NCI-H128 (cell line): ENCODE data around the gene EXOC3L1.

ENCODE experiments used
- DNase-seq: peaks from one replicate; lab custom pipeline; 2025; ENCODE audit not compliant: unreplicated experiment; lab: John Stamatoyannopoulos, UW

The EXOC3L1 gene

GRCh38 chr16:67165121-67166078, 24.5 kb downstream of the EXOC3L1 start:
- no peak for DNase-seq

DNA sequence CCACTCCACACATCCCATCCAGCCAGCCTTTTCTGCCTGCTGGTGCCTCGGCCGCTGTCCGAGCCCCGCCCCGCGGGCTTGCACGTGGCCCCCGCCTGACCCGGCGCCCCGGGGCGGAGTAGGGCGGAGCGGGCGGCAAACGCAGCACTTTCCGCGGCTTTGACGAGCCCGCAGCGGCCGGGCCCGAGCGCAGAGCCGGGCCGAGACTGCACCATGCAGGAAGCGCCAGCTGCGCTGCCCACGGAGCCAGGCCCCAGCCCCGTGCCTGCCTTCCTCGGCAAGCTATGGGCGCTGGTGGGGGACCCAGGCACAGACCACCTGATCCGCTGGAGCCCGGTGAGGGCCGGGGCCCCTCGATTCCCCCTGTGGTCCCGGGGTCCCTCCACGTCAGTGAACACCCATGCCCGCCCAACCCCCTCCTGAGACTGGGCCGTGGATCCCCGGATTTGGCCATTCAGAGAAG, 25.3 kb downstream of the EXOC3L1 start, which contains the start of gene HSF4:
Gene HSF4, plus strand, starts transcription at position 147 of the 463 bp plus-strand sequence. Its CDS starts 67 bp downstream, at position 214.
- DNase-seq = no peak

DNA sequence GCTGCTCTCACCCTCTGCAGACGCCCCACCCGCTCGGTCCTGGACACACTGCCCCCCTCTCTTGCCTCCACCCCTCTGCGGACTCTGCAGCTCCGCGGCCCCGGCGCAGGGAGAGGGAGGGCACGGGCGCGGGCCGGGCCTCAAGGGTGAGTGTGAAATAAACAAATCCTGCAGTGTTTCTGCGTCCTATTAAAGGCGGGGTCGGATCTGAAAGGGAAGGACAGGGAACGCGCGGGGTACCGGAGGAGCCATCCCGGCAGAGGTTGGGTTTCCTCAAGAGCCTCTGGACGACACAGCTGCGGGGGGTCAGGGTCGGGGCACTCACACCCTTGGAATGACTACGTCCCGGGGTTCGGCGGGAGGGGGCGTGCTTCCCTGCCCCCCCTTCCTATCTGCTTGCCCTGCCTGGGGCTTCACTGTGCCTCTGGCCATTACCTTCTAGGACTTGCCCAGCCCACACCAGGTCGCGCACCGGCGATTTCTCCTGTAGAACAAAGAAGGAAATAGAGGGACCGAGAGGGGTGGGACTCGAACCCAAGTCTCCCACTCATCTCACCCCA, 25.9 kb downstream of the EXOC3L1 start:
- DNase-seq = no peak

DNA sequence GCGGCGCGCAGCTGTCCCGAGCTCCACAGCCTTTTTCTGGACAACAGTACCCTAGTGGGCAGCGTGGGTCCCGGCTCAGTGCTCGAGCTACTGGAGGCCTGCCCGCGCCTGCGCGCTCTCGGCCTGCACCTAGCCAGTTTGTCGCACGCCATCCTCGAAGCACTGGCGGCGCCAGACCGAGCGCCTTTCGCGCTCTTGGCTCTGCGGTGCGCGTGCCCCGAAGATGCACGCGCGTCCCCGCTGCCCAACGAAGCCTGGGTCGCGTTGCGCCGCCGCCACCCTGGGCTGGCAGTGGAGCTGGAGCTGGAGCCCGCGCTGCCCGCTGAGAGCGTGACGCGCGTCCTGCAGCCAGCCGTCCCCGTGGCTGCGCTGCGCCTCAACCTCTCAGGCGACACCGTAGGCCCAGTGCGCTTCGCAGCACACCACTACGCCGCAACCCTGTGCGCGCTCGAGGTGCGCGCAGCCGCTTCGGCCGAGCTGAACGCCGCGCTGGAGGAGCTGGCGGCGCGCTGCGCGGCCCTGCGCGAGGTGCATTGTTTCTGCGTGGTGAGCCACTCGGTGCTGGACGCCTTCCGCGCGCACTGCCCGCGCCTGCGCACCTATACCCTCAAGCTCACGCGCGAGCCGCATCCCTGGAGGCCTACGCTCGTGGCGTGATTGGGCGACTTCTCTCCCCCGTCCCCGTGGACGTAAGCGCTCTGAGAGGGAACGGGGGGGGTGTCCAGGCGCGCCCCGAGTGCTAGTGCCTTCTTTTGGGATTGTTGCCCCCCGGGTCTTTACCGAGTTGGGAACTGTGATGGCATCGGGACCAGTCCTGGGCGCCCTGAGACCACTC, 26.6 kb downstream of the EXOC3L1 start:
- DNase-seq = peak; percentile 75

DNA sequence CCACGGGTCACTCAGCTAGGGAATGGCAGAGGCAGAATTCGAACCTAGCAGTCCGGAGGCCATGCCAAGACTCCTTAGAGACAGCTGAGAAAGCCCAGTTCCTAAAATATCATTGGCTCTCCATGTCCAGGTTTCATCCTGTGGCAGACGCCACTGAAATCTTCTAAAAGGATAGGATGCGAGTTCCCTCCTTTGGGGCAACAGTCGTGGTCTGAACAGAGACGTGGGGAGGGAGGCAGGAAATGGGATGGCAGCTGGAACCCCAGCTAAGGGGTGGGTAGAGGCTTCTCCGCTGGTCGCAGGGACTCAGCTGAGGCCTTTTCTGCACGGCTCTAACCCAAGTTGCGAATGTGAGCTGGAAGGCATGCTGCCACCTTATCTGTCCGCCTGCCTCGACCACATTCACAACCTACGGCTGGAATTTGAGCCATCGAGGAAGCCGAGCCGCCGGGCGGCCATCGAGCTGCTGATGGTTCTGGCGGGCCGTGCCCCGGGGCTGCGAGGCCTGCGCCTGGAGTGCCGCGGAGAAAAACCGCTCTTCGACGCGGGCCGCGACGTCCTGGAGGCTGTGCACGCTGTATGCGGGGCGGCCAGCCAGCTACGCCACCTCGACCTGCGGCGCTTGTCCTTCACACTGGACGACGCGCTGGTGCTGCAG, 27.3 kb downstream of the EXOC3L1 start:
- DNase-seq = no peak

GRCh38 chr16:67161595-67162058, 28.3 kb downstream of the EXOC3L1 start:
- no peak for DNase-seq

GRCh38 chr16:67158637-67159600, 31.0 kb downstream of the EXOC3L1 start:
- no peak for DNase-seq

DNA sequence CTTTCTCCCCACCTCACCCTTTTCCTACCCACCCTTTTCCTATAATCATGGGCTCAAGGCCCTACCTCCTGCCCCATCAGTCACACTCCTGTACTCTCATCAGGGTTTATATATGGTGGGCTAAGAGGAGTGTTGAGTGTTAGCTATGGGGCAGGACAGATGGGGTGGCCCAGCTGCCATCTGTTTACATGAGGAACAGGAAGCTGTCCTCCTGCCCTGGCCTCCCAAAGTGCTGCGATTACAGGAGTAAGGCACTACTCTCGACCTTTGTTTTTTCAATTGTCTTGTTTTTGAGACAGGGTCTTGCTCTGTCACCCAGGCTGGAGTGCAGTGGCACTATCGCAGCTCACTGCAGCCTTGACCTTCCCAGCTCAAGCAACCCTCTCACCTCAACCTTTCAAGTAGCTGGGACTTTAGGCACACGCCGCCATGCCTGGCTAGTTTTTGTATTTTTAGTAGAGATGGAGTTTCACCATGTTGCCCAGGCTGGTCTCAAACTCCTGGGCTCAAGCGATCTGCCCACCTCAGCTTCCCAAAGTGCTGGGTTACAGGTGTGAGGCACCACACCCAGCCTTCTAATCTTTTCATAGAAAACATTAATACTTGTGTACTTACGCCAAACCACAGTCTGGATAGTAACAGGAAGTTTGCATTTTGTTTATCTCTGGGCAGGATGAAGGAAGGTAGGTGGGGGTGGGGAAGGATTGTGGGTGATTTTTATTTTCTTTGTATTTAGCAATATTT, 31.9 kb downstream of the EXOC3L1 start:
- no peak for DNase-seq

DNA sequence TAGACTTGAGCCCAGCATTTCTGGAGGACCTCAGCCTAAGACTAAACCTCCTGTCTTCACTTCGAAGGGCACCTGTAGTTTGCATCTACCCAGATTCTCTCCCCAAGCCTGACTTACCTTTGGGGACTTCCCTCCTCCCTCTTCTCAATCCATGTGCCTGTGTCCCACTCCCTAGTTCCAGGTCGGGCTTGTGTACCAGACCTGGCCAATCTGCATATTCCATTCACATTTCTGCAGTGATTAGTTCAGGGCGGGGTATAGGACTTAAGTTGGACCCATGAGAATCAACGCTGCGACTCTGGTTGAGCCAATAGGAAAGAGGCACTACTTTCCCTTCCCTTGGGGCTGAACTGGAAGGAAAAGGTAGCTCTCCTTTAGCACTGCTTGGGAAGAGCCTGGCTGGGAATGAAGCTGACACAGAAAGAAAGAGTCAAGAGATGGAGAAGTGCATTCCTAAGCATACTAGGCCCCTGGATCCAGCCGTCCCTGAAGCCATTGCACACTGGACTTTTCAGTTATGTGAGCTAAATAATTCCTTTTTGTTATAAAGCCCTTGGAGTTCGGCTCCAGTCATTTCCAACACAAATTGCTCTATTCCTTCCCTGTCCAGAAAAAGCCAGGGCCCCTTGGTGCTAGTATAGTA, 32.7 kb downstream of the EXOC3L1 start:
- no peak for DNase-seq

DNA sequence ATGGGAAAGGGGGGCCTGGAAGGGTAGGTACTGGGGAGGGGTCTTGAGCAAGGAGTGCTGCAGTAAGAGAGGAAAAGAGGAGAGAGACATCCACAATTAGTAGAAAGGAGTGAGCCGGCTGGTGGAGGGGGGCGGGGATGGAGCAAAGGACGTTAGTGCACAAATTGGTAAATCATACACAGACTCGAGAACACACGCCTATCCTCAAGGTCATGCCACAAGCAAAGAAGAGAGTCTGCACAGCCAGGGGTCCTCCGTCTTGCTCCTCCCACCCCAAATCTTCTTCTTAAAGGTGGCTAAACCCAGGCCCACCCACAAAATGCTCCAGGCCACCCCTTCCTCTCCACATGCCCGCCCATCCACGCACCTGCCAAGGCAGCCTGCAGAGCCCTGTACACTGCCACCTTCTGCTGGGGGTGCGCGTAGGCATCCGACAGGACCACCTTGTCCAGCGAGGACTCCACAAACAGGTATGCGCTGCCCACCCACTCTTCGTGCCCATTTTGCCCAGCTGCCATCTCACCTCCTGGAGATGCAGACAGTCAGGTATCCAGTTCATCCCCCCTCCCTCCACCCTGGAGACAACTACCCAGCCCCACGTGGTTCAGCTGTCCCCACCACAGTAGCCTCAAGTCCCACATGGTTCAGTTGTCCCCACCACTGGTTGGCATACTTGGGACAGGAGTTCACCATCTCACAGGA, 33.6 kb downstream of the EXOC3L1 start:
- DNase-seq = no peak

DNA sequence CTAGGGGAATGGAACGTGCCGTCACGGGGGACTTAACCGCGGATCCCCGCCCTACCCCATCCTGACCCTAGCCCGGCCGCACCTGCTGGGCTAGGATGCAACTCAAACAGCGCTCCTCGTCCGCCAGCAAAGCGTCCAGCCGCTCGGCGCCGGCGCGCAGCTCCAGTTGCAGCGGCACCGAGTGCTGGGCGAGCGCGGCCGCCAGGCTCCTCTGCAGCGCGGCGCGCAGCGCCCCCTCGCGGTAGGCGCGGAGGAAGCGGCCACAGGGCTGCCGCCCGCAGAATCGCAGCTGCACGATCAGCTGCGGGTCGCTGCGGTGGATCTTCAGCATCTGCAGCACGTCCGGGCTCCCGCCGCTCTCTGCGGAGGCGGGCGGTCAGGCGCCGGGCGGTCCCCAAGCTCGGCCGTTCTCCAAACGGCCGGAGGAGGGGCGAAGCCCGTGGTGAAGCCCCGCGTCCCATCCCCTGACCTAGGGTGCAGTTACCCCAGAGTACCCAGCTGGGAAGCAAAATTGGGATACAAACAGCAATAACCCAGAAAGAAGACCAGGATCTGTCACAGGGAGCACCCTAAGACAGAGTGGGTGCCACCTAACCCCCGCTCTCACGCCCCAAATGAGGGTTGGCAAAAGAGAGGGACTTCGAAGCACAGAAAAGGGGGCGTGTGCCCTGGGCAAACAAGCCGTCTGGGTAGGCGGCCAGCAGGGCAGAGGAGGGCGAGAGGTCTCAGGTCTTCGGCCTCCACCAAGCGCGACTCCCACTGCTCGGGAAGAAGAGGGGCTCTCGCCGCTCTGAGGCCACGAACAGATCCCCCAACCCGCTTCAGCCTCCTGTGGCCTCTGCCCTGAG, 34.4 kb downstream of the EXOC3L1 start:
- DNase-seq = no peak

GRCh38 chr16:67154578-67155294, 35.2 kb downstream of the EXOC3L1 start:
- no peak for DNase-seq

DNA sequence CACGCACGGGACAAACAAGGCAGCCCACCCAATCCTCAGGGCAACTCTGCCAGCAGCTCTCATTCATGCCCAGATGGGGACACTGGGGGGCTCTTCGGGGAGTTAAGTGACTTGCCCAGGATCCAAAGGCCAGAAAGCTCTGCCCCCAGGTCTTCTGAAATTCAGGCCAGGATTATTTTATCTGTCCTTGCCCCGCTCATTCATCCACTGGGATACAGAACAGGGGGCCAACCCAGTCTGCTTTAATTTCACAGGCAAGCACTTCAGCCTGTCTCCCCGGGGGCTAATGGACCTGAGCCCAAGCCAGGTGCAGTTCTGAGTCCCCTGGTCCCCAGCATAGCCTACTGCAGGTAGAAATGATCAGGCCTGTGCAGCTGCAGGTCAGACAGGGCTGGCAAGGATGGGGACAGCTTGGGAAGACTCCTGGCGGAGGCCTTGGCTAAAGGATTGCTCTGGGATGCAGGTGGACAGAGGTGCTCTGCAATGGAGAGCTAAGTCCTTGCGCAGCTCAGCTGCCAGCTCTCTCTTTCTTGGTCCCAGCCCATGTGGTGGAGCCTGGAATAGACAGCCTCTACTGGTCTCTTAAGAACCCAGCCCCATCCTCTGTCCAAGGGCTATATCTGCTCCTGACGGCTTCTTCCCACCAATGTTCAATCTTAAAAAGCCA, 38.4 kb downstream of the EXOC3L1 start:
- DNase-seq = no peak

GRCh38 chr16:67150833-67151396, 39.0 kb downstream of the EXOC3L1 start, which contains the start of gene B3GNT9:
TSS of gene B3GNT9 (minus strand) at chr16:67150998. CDS start at chr16:67150485, 513 bp downstream.
- DNase-seq = no peak
